K562 (cell line): ENCODE data around the gene PHF21A. TPM values are rescaled to one million over a fixed set of nuclear protein-coding genes. Genes with fewer than 3 reads are reported as not detected.

Source experiments
- CTBP1 ChIP-seq: fragments of 450-650 bp; IDR thresholded peaks from 2 replicates; pipeline ENCODE4 v1.6.1; 2016; ENCODE audit warnings: borderline replicate concordance
- EHMT2 ChIP-seq: fragments of 450-650 bp; IDR thresholded peaks from 2 replicates; pipeline ENCODE4 v1.6.1; 2018; ENCODE audit warnings: antibody characterized with exemption
- FOXJ2 ChIP-seq: fragments of 200-800 bp; sonication (Bioruptor generic); IDR thresholded peaks from 2 replicates; pipeline ENCODE4 v1.6.1; 2016; ENCODE audit warnings: missing genetic modification characterization, missing compliant biosample characterization
- HDAC2 ChIP-seq: fragments of 450-650 bp; IDR thresholded peaks from 2 replicates; pipeline ENCODE4 v1.6.1; 2016; ENCODE audit warnings: mild to moderate bottlenecking
- HNRNPUL1 ChIP-seq: fragments of 200-400 bp; formaldehyde crosslinking; IDR thresholded peaks from 2 replicates; pipeline ENCODE4 v1.6.1; 2017; ENCODE audit warnings: low read length
- KDM5B ChIP-seq: fragments of 200-600 bp; sonication (generic); IDR thresholded peaks from 2 replicates; pipeline ENCODE4 v1.6.1; 2012; ENCODE audit warnings: low read depth, mild to moderate bottlenecking, moderate library complexity, low read length, control low read depth, inconsistent platforms; ENCODE audit not compliant: insufficient replicate concordance
- LARP7 ChIP-seq: fragments of 450-650 bp; IDR thresholded peaks from 2 replicates; pipeline ENCODE4 v1.6.1; 2016
- MYC ChIP-seq, 2 experiments: fragments of 250-450 bp in 1 of 2; sonication (Bioruptor Pico) in 1 of 2; IDR thresholded peaks; 2 replicates each; pipeline versions ENCODE4 v1.5.1 to v1.6.1; 2012 to 2021; ENCODE audit warnings: low read depth in 2 of 2, borderline replicate concordance in 1 of 2, improper control_type of control experiment in 1 of 2, low read length in 1 of 2, mild to moderate bottlenecking in 1 of 2, moderate library complexity in 1 of 2
- NFYB ChIP-seq: IDR thresholded peaks from 2 replicates; pipeline ENCODE4 v1.6.1; 2011; ENCODE audit warnings: mild to moderate bottlenecking, moderate library complexity; ENCODE audit not compliant: insufficient read length; ENCODE audit errors: extremely low read depth
- PHF21A ChIP-seq: fragments of 450-650 bp; IDR thresholded peaks from 2 replicates; pipeline ENCODE4 v1.6.1; 2017; ENCODE audit warnings: low read depth, borderline replicate concordance
- PREB ChIP-seq: sonication (generic); formaldehyde crosslinking; IDR thresholded peaks from 2 replicates; pipeline ENCODE4 v1.8.1; 2023; ENCODE audit warnings: mild to moderate bottlenecking, missing genetic modification reagents
- SMARCC2 ChIP-seq: fragments of 450-650 bp; IDR thresholded peaks from 2 replicates; pipeline ENCODE4 v1.6.1; 2017; ENCODE audit warnings: antibody characterized with exemption, moderate library complexity, mild to moderate bottlenecking, low read depth
- ZBTB7A ChIP-seq: IDR thresholded peaks from 2 replicates; pipeline ENCODE4 v1.6.1; 2011; ENCODE audit warnings: low read depth, mild to moderate bottlenecking, low read length, moderate library complexity, borderline replicate concordance; ENCODE audit not compliant: control insufficient read depth
- ZNF311 ChIP-seq: fragments of 250-450 bp; sonication (Bioruptor Pico); IDR thresholded peaks from 2 replicates; pipeline ENCODE4 v1.4.0; 2020; ENCODE audit warnings: mild to moderate bottlenecking, moderate library complexity
- ZNF431 ChIP-seq: sonication (generic); formaldehyde crosslinking; IDR thresholded peaks from 2 replicates; pipeline ENCODE4 v1.8.0; 2022; ENCODE audit warnings: mild to moderate bottlenecking, missing genetic modification reagents
- ZNF76 ChIP-seq: fragments of 250-450 bp; sonication (Bioruptor Pico); IDR thresholded peaks from 2 replicates; pipeline ENCODE4 v1.4.0; 2020; ENCODE audit warnings: mild to moderate bottlenecking, moderate library complexity, borderline replicate concordance
- polyA plus RNA-seq, 8 experiments: library from polyadenylated mRNA; depleted of rRNA in 4 of 8; stranded (reverse) in 5 of 8; unstranded in 3 of 8; fragments of >200 nt; fragmentation: Nextera tagmentation in 2 of 8; fragmentation: Illumina TruSeq in 1 of 8; extraction: Ambion mirVana in 2 of 8; extraction: Trizol in 1 of 8; gene quantifications; 2 replicates each; pipeline versions ENCODE4 v1.2.1 to v1.2.3, GENCODE V29; 2011 to 2014; ENCODE audit warnings: inconsistent platforms in 1 of 8, missing spikeins in 1 of 8
- total RNA-seq, 7 experiments: library from RNA; depleted of rRNA in 6 of 7; stranded (reverse); fragments of >200 nt in 6 of 7; fragmentation: Illumina TruSeq in 2 of 7; extraction: Trizol in 2 of 7; gene quantifications; 2 replicates each; pipeline versions ENCODE4 v1.2.1 to v1.2.3, GENCODE V29; 2011 to 2021; ENCODE audit warnings: low replicate concordance in 1 of 7
- TF ChIP-seq, protein P1 (sequence below): fragments of 450-650 bp; formaldehyde crosslinking; conservative IDR thresholded peaks from 2 replicates; pipeline ENCODE4 v1.4.0; 2022; ENCODE audit warnings: mild to moderate bottlenecking, missing genetic modification characterization
- TF ChIP-seq, protein P2 (sequence below): fragments of 450-650 bp; IDR thresholded peaks from 2 replicates; pipeline ENCODE4 v1.6.1; 2018; ENCODE audit not compliant: partially characterized antibody

PHF21A gene
- total and polyA plus RNA-seq, 9 of the 15 experiments (the other 6 are each of a cell fraction or from before 2014, with no cell fraction given): 1.5 to 32.4 (median 10.7) TPM

- TF ChIP-seq, protein P1, sequence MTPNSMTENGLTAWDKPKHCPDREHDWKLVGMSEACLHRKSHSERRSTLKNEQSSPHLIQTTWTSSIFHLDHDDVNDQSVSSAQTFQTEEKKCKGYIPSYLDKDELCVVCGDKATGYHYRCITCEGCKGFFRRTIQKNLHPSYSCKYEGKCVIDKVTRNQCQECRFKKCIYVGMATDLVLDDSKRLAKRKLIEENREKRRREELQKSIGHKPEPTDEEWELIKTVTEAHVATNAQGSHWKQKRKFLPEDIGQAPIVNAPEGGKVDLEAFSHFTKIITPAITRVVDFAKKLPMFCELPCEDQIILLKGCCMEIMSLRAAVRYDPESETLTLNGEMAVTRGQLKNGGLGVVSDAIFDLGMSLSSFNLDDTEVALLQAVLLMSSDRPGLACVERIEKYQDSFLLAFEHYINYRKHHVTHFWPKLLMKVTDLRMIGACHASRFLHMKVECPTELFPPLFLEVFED: 0 out of 2 replicates have a peak, but pooled peaks have one; percentile 12
- TF ChIP-seq SMARCC2: no peak
- no peak for TF ChIP-seq EHMT2
- 0 out of 2 replicates have a peak, but pooled peaks have one; percentile 38 for TF ChIP-seq CTBP1
- TF ChIP-seq LARP7: no peak; the same call in 1 of the 2 replicates
- TF ChIP-seq, protein P2, sequence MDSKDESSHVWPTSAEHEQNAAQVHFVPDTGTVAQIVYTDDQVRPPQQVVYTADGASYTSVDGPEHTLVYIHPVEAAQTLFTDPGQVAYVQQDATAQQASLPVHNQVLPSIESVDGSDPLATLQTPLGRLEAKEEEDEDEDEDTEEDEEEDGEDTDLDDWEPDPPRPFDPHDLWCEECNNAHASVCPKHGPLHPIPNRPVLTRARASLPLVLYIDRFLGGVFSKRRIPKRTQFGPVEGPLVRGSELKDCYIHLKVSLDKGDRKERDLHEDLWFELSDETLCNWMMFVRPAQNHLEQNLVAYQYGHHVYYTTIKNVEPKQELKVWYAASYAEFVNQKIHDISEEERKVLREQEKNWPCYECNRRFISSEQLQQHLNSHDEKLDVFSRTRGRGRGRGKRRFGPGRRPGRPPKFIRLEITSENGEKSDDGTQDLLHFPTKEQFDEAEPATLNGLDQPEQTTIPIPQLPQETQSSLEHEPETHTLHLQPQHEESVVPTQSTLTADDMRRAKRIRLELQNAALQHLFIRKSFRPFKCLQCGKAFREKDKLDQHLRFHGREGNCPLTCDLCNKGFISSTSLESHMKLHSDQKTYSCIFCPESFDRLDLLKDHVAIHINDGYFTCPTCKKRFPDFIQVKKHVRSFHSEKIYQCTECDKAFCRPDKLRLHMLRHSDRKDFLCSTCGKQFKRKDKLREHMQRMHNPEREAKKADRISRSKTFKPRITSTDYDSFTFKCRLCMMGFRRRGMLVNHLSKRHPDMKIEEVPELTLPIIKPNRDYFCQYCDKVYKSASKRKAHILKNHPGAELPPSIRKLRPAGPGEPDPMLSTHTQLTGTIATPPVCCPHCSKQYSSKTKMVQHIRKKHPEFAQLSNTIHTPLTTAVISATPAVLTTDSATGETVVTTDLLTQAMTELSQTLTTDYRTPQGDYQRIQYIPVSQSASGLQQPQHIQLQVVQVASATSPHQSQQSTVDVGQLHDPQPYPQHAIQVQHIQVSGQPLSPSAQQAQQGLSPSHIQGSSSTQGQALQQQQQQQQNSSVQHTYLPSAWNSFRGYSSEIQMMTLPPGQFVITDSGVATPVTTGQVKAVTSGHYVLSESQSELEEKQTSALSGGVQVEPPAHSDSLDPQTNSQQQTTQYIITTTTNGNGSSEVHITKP: no peak
- TF ChIP-seq KDM5B: peak; percentile 45
- TF ChIP-seq FOXJ2 (tag): peak; percentile 49; the same call in 1 of the 2 replicates
- TF ChIP-seq ZNF311 (CRISPR knock-in tag): no peak
- no peak for TF ChIP-seq NFYB
- TF ChIP-seq ZBTB7A: peak; percentile 98
- TF ChIP-seq ZNF431 (CRISPR knock-in tag): no peak
- no peak for TF ChIP-seq HNRNPUL1
- TF ChIP-seq PREB (CRISPR knock-in tag): no peak
- peak; percentile 66; the same call in 1 of the 2 replicates for TF ChIP-seq PHF21A
- no peak for TF ChIP-seq ZNF76 (CRISPR knock-in tag)
- TF ChIP-seq HDAC2: peak; percentile 83
- TF ChIP-seq MYC (IDR thresholded peaks at IDR 0.05; ENCODE audit: low read depth, low read length): 0 out of 2 replicates have a peak, but pooled peaks have one; percentile 47
- no peak for TF ChIP-seq MYC (CRISPR knock-in tag; IDR thresholded peaks at IDR 0.05; ENCODE audit: borderline replicate concordance, low read depth)
Observed at GRCh38 chr11:46119352-46120216, 1.7 kb downstream of the PHF21A start (continued).
